A673 (cell line): ENCODE results near the gene CDK1. TPM values are rescaled to one million over a fixed set of nuclear protein-coding genes. Genes with fewer than 3 reads are reported as not detected.
"Not testable (repeated sequence)": the region's sequence is repeated elsewhere in the genome, so short reads cannot be mapped to it uniquely, and the experiment has no call there.

ENCODE experiments used
- BruUV-seq: library from RNA; stranded (reverse); fragments of 400-500 nt; replicated peaks from 2 replicates; lab custom pipeline; 2021; lab: Mats Ljungman, UMichigan
- CTCF ChIA-PET: fragments of 300-600 bp; sonication (Branson Sonifier 250); formaldehyde crosslinking; loops from one replicate; lab custom pipeline; 2022; ENCODE audit warnings: antibody characterized with exemption; lab: Charles Lee
- POLR2A ChIA-PET: fragments of 300-600 bp; sonication (Branson Sonifier 250); formaldehyde crosslinking; loops from one replicate; lab custom pipeline; 2022; ENCODE audit warnings: antibody characterized with exemption; ENCODE audit not compliant: low non-redundant PET; lab: Charles Lee
- DNase-seq: peaks from one replicate; pipeline ENCODE4 v3.0.0-alpha.2; 2015; ENCODE audit warnings: low spot score
- H3K27ac ChIP-seq: fragments of 200-600 bp; sonication (generic); 2 replicates; pipeline ENCODE4 v1.5.1; 2016; ENCODE audit warnings: mixed run types, low read depth, mild to moderate bottlenecking, mixed read lengths, antibody characterized with exemption, low read length; ENCODE audit not compliant: poor library complexity, severe bottlenecking
- H3K27me3 ChIP-seq: fragments of 200-600 bp; sonication (generic); replicated peaks from 2 replicates; pipeline ENCODE4 v1.6.1; 2017; ENCODE audit warnings: mixed run types, low read depth, mild to moderate bottlenecking, mixed read lengths, antibody characterized with exemption, low read length; ENCODE audit not compliant: insufficient read depth, poor library complexity
- H3K36me3 ChIP-seq: fragments of 200-600 bp; sonication (generic); 2 replicates; pipeline ENCODE4 v1.6.1; 2016; ENCODE audit warnings: mixed run types, mild to moderate bottlenecking, mixed read lengths, antibody characterized with exemption, low read length; ENCODE audit not compliant: insufficient read depth, poor library complexity, severe bottlenecking
- H3K4me1 ChIP-seq: fragments of 200-600 bp; sonication (generic); 2 replicates; pipeline ENCODE4 v1.6.1; 2017; ENCODE audit warnings: mixed run types, mild to moderate bottlenecking, mixed read lengths, antibody characterized with exemption, low read length; ENCODE audit not compliant: insufficient read depth, poor library complexity, severe bottlenecking
- H3K4me3 ChIP-seq: fragments of 200-600 bp; sonication (generic); 2 replicates; pipeline ENCODE4 v1.5.1; 2016; ENCODE audit warnings: low read depth, mixed run types, mild to moderate bottlenecking, mixed read lengths, low read length; ENCODE audit not compliant: poor library complexity, severe bottlenecking
- H3K9me3 ChIP-seq: fragments of 200-600 bp; sonication (generic); 2 replicates; pipeline ENCODE4 v1.6.1; 2016; ENCODE audit warnings: mixed run types, low read depth, mild to moderate bottlenecking, mixed read lengths, antibody characterized with exemption, low read length; ENCODE audit not compliant: poor library complexity, severe bottlenecking
- EZH2 ChIP-seq: fragments of 200-600 bp; sonication (generic); IDR thresholded peaks from 2 replicates; pipeline ENCODE4 v1.6.1; 2017; ENCODE audit warnings: borderline replicate concordance, low read depth, mild to moderate bottlenecking, mixed read lengths, antibody characterized with exemption, low read length; ENCODE audit not compliant: poor library complexity, severe bottlenecking
- intact Hi-C: fragments of 100-400 bp; cut with micrococcal nuclease; formaldehyde crosslinking; loops from one replicate; pipeline ENCODE4 v1.10.0; 2022; ENCODE audit not compliant: unreplicated experiment
- total RNA-seq: library from RNA; stranded (reverse); gene quantifications from 2 replicates; pipeline ENCODE4 v1.2.3, GENCODE V29; 2021
- TF ChIP-seq, protein P1 (sequence below): fragments of 300-800, 200-600 bp; sonication (generic); conservative IDR thresholded peaks from 2 replicates; pipeline ENCODE4 v1.5.1; 2017; ENCODE audit warnings: low read depth, mild to moderate bottlenecking, antibody characterized with exemption, low read length, moderate library complexity, mixed read lengths

CDK1 gene
- total RNA-seq, 1 experiment from 2014 or later, result 168 TPM

DNA sequence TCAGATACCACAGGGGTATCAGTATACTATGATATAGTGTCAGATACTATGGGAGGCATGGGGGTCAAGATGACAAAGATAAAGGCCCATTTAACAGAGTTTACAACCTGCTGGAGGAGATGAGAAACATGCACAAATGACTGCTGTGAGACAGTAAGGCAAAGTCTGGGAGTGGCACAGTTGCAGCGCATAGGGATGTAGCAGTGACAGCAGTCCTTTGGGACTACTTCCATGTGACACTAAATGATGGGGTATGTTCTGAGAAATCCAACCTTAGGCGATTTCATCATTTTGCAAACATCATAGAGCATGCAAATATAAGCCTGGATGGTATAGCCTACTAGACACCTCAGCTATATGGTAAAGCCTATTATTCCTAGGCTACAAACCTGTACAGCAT lies 56.8 kb downstream of the CDK1 start:
- Histone ChIP-seq H3K4me3 (no peak overlapping the region), H3K27me3 (no peaks in the 10 kb centered on the region), H3K36me3 (no peaks in the 10 kb centered on the region), H3K4me1 (peaks cover 9% of the 10 kb centered on the region), H3K27ac (no peak overlapping the region), H3K9me3 (no peaks in the 10 kb centered on the region)
- BruUV-seq, result no TSS peak
- TF ChIP-seq, protein P1, sequence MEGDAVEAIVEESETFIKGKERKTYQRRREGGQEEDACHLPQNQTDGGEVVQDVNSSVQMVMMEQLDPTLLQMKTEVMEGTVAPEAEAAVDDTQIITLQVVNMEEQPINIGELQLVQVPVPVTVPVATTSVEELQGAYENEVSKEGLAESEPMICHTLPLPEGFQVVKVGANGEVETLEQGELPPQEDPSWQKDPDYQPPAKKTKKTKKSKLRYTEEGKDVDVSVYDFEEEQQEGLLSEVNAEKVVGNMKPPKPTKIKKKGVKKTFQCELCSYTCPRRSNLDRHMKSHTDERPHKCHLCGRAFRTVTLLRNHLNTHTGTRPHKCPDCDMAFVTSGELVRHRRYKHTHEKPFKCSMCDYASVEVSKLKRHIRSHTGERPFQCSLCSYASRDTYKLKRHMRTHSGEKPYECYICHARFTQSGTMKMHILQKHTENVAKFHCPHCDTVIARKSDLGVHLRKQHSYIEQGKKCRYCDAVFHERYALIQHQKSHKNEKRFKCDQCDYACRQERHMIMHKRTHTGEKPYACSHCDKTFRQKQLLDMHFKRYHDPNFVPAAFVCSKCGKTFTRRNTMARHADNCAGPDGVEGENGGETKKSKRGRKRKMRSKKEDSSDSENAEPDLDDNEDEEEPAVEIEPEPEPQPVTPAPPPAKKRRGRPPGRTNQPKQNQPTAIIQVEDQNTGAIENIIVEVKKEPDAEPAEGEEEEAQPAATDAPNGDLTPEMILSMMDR, result no peak
- TF ChIP-seq EZH2, result no peak
- intact Hi-C loops, result no loop called here
- ChIA-PET POLR2A (no interaction called here), CTCF (no interaction called here)
- no peak for DNase-seq

GRCh38 chr10:60841227-60841626 lies 62.9 kb downstream of the CDK1 start:
- H3K27ac ChIP-seq, POLR2A ChIA-PET, CTCF ChIA-PET, H3K36me3 ChIP-seq, intact Hi-C loops, H3K27me3 ChIP-seq, DNase-seq, H3K4me3 ChIP-seq, H3K9me3 ChIP-seq, BruUV-seq: not testable (repeated sequence)
- peaks cover 15% of the 10 kb centered on the region for H3K4me1 ChIP-seq

DNA sequence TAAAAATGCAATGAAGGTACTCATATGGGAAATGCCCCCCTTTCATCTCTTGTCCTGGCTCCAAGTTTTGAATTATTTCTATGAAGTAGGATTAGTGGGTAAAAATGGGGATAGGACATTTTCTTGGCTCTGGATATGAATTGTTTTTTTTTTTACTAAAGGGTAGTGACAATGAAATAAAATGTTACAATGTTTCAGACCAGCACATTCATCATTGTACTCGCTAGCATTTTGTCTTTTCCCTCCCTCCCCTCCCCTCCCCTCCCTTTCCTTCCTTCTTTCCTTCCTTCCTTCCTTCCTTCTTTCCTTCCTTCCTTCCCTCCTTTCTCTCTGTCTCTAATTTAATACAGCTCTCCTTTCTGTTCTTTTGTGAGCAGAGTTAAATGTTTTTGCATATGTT lies 64.4 kb downstream of the CDK1 start:
- no peaks in the 10 kb centered on the region for H3K27me3 ChIP-seq
- no peaks in the 10 kb centered on the region for H3K36me3 ChIP-seq
- H3K9me3 ChIP-seq, result no peaks in the 10 kb centered on the region
- ChIA-PET POLR2A (interaction anchor here (0.7 kb wide), 1 partner anchor 1350 kb away, joined by 5 read pairs; no protein-coding TSS in a partner anchor), CTCF (no interaction called here)
- DNase-seq, result peak; percentile 25
- intact Hi-C loops, result no loop called here
- no peak overlapping the region for H3K4me3 ChIP-seq
- no peak for TF ChIP-seq EZH2
- TF ChIP-seq, protein P1, result no peak
- H3K4me1 ChIP-seq, result peaks cover 17% of the 10 kb centered on the region
- BruUV-seq, result no TSS peak
- H3K27ac ChIP-seq, result no peak overlapping the region

Other genes starting within 250 kb of the CDK1 start
- 5.2 and 7.5 TPM in 2 replicates for gene RHOBTB1, start 165.7 kb downstream of the CDK1 start, total RNA-seq